K562 (cell line): ENCODE measurements around the gene HLTF. TPM values are rescaled to one million over a fixed set of nuclear protein-coding genes. Genes with fewer than 3 reads are reported as not detected.

Experiments
- NKRF ChIP-seq: fragments of 450-650 bp; IDR thresholded peaks from 2 replicates; pipeline ENCODE4 v1.6.1; 2016; ENCODE audit warnings: borderline replicate concordance
- ZBTB11 ChIP-seq, 3 experiments: fragments of 200-800 bp in 1 of 3; fragments of 250-450 bp in 1 of 3; fragments of 450-650 bp in 1 of 3; sonication (Bioruptor Pico) in 1 of 3; sonication (Bioruptor generic) in 1 of 3; formaldehyde crosslinking in 1 of 3; IDR thresholded peaks; 2 replicates each; pipeline versions ENCODE4 v1.6.1 to v1.8.0; 2016 to 2022; ENCODE audit warnings: mild to moderate bottlenecking in 2 of 3, missing genetic modification characterization in 2 of 3, missing compliant biosample characterization in 1 of 3, moderate library complexity in 1 of 3
- ZBTB49 ChIP-seq: sonication (generic); formaldehyde crosslinking; IDR thresholded peaks from 2 replicates; pipeline ENCODE4 v1.8.0; 2022; ENCODE audit warnings: missing genetic modification reagents, mild to moderate bottlenecking, borderline replicate concordance
- ZNF253 ChIP-seq: fragments of 250-450 bp; sonication (Bioruptor Pico); conservative IDR thresholded peaks from 2 replicates; pipeline ENCODE4 v1.6.1; 2021; ENCODE audit warnings: mild to moderate bottlenecking
- ZNF407 ChIP-seq: fragments of 450-650 bp; IDR thresholded peaks from 2 replicates; pipeline ENCODE4 v1.6.1; 2016; ENCODE audit warnings: low read depth
- ZNF639 ChIP-seq, 2 experiments: fragments of 200-800 bp in 1 of 2; sonication (Bioruptor generic) in 1 of 2; sonication (generic) in 1 of 2; formaldehyde crosslinking in 1 of 2; IDR thresholded peaks in 1 of 2; conservative IDR thresholded peaks in 1 of 2; 2 replicates each; pipeline versions ENCODE4 v1.5.0 to v1.6.1; 2016 to 2020; ENCODE audit warnings: missing compliant biosample characterization in 1 of 2, missing genetic modification characterization in 1 of 2, missing genetic modification reagents in 1 of 2
- polyA plus RNA-seq, 8 experiments: library from polyadenylated mRNA; depleted of rRNA in 4 of 8; stranded (reverse) in 5 of 8; unstranded in 3 of 8; fragments of >200 nt; fragmentation: Nextera tagmentation in 2 of 8; fragmentation: Illumina TruSeq in 1 of 8; extraction: Ambion mirVana in 2 of 8; extraction: Trizol in 1 of 8; gene quantifications; 2 replicates each; pipeline versions ENCODE4 v1.2.1 to v1.2.3, GENCODE V29; 2011 to 2014; ENCODE audit warnings: inconsistent platforms in 1 of 8, missing spikeins in 1 of 8
- total RNA-seq, 7 experiments: library from RNA; depleted of rRNA in 6 of 7; stranded (reverse); fragments of >200 nt in 6 of 7; fragmentation: Illumina TruSeq in 2 of 7; extraction: Trizol in 2 of 7; gene quantifications; 2 replicates each; pipeline versions ENCODE4 v1.2.1 to v1.2.3, GENCODE V29; 2011 to 2021; ENCODE audit warnings: low replicate concordance in 1 of 7

Gene HLTF
- total and polyA plus RNA-seq, 9 of the 15 experiments (the other 6 are each of a cell fraction or from before 2014, with no cell fraction given), result 35.1 to 82.4 (median 50.4) TPM

- TF ChIP-seq ZNF407 (no peak), ZBTB11 (CRISPR knock-in tag; IDR thresholded peaks at IDR 0.05) (no peak), ZBTB49 (CRISPR knock-in tag) (no peak), ZNF253 (CRISPR knock-in tag) (no peak), ZNF639 (CRISPR knock-in tag; conservative IDR thresholded peaks at IDR 0.05 in 1 of 2, IDR thresholded peaks at IDR 0.05 in 1 of 2) (0 out of 4 replicates have a peak, but pooled peaks of 1 of the 2 experiments have one; percentile 37), NKRF (no peak)
These were observed 94.9 kb downstream of the HLTF start, which contains the start of gene GYG1 (continued) for GRCh38 chr3:148991219-148992026.
